Lung (tissue), 12 donors: ENCODE data around the gene OSBPL2. TPM values are rescaled to one million over a fixed set of nuclear protein-coding genes. Genes with fewer than 3 reads are reported as not detected.

Source experiments
- ATAC-seq: fragments of 200-7000 bp; cut with Tn5 transposase; one replicate; pipeline ENCODE4 v1.9.1; 2020; ENCODE audit warnings: moderate number of reproducible peaks; ENCODE audit not compliant: insufficient read depth, low FRiP score
- DNase-seq, 3 donors: peaks; one replicate each; pipeline ENCODE4 v3.0.0-alpha.2; 2013 to 2017
- H3K27ac ChIP-seq, 2 donors: one replicate each; pipeline ENCODE4 v1.5.1; 2013; ENCODE audit warnings: mild to moderate bottlenecking in 2 of 2, moderate library complexity in 2 of 2, control low read depth in 1 of 2, inconsistent platforms in 1 of 2, low read depth in 1 of 2, low read length in 1 of 2
- H3K27me3 ChIP-seq, 3 donors: one replicate each; pipeline ENCODE4 v1.5.1; 2013; ENCODE audit warnings: low read length in 2 of 3; ENCODE audit not compliant: control insufficient read depth in 3 of 3, insufficient read depth in 3 of 3
- H3K36me3 ChIP-seq, 4 donors: one replicate each; pipeline ENCODE4 v1.5.1; 2013; ENCODE audit warnings: low read length in 4 of 4, mild to moderate bottlenecking in 1 of 4, moderate library complexity in 1 of 4; ENCODE audit not compliant: control insufficient read depth in 4 of 4, insufficient read depth in 4 of 4
- H3K4me1 ChIP-seq, 5 donors: one replicate each; pipeline ENCODE4 v1.5.1; 2013; ENCODE audit warnings: low read length in 5 of 5, mild to moderate bottlenecking in 2 of 5, moderate library complexity in 1 of 5; ENCODE audit not compliant: control insufficient read depth in 5 of 5, insufficient read depth in 5 of 5
- H3K4me3 ChIP-seq: one replicate; pipeline ENCODE4 v1.5.1; 2013; ENCODE audit warnings: mild to moderate bottlenecking, control low read depth, moderate library complexity
- H3K9ac ChIP-seq, 2 donors: one replicate each; pipeline ENCODE4 v1.5.1; 2013; ENCODE audit warnings: low read length in 2 of 2, control low read depth in 1 of 2; ENCODE audit not compliant: insufficient read depth in 1 of 2
- H3K9me3 ChIP-seq, 4 donors: one replicate each; pipeline ENCODE4 v1.5.1; 2013; ENCODE audit warnings: low read length in 3 of 4, mild to moderate bottlenecking in 1 of 4, moderate library complexity in 1 of 4; ENCODE audit not compliant: control insufficient read depth in 4 of 4, insufficient read depth in 3 of 4
- CTCF ChIP-seq: IDR thresholded peaks from 2 replicates; pipeline ENCODE4 v1.5.1; 2012; ENCODE audit warnings: mild to moderate bottlenecking; ENCODE audit errors: control extremely low read depth, extremely low read depth
- WGBS, 2 donors: extraction: QIAGEN DNeasy Blood & Tissue Kit; methylation state at CpG; one replicate each; pipeline ENCODE4 v1.1.7; 2013; 5-methylcytosine and 5-hydroxymethylcytosine counted together
- polyA plus RNA-seq, 2 donors: library from polyadenylated mRNA; stranded (reverse); fragments of 200-250 nt; gene quantifications; one replicate each; pipeline ENCODE4 v1.2.1, GENCODE V29; 2013
- total RNA-seq, 2 donors: library from RNA; depleted of rRNA in 1 of 2; stranded (reverse); fragments of >200 nt in 1 of 2; gene quantifications; one replicate each; pipeline ENCODE4 v1.2.1, GENCODE V29; 2014 to 2021
- donor health status: control.
- donor health status: control.
- donor health status: Bipolar disorder and iron deficiency.
- donor health status: healthy.
- donor health status: DM: yes; HTN: yes; CAD: no.

OSBPL2 gene
- total and polyA plus RNA-seq, 4 donors = 13.2 to 48.0 (median 27.7) TPM

- no peaks in the 10 kb centered on the region for H3K36me3 ChIP-seq
- TF ChIP-seq CTCF = no peak
- WGBS, 2 donors = 53 to 58% methylated on average over 5 of the region's 5 CpGs
- peak; percentile 15 to 50 (median 49) for DNase-seq
- peaks cover 3 to 16% (median 9%) of the 10 kb centered on the region in 5 donors for H3K4me1 ChIP-seq
- peak overlapping the region in 1 of 2 donors; percentile 14 for H3K27ac ChIP-seq
- H3K9ac ChIP-seq = no peak overlapping the region
- no peak overlapping the region for H3K4me3 ChIP-seq
- ATAC-seq = no peak
- peaks cover 0 to 2% (median 0%) of the 10 kb centered on the region in 3 donors for H3K27me3 ChIP-seq
- H3K9me3 ChIP-seq = peaks cover 0 to 4% (median 0%) of the 10 kb centered on the region in 4 donors
Measured at GRCh38 chr20:62234339-62234738, 4.0 kb upstream of the OSBPL2 start.

- H3K9ac ChIP-seq = no peak overlapping the region
- no peak for TF ChIP-seq CTCF
- ATAC-seq (no peak), DNase-seq (no peak)
- peak overlapping the region in 1 of 2 donors; percentile 12 for H3K27ac ChIP-seq
- 75 to 77% methylated on average over 16 of the region's 16 CpGs for WGBS, 2 donors
- no peak overlapping the region for H3K4me3 ChIP-seq
- H3K4me1 ChIP-seq = peaks cover 3 to 21% (median 10%) of the 10 kb centered on the region in 5 donors
- no peaks in the 10 kb centered on the region for H3K27me3 ChIP-seq
- H3K9me3 ChIP-seq = peaks cover 0 to 4% (median 0%) of the 10 kb centered on the region in 4 donors
- peaks cover 0 to under 1% (median 0%) of the 10 kb centered on the region in 4 donors for H3K36me3 ChIP-seq
Measured at GRCh38 chr20:62235001-62235776, 3.1 kb upstream of the OSBPL2 start.

GRCh38 chr20:62235777-62236157 is 2.6 kb upstream of the OSBPL2 start:
- no peak overlapping the region for H3K9ac ChIP-seq
- H3K36me3 ChIP-seq = peaks cover 0 to 3% (median under 1%) of the 10 kb centered on the region in 4 donors
- no peak overlapping the region for H3K4me3 ChIP-seq
- 93 to 97% methylated on average over 9 of the region's 9 CpGs for WGBS, 2 donors
- no peak for ATAC-seq
- TF ChIP-seq CTCF = no peak
- no peak overlapping the region for H3K27ac ChIP-seq
- H3K27me3 ChIP-seq = no peaks in the 10 kb centered on the region
- peaks cover 0 to 4% (median 0%) of the 10 kb centered on the region in 4 donors for H3K9me3 ChIP-seq
- H3K4me1 ChIP-seq = peaks cover 3 to 21% (median 10%) of the 10 kb centered on the region in 5 donors
- no peak for DNase-seq
